Measurements from ENCODE around the gene OR2T3.
"Not testable (repeated sequence)": the region's sequence is repeated elsewhere in the genome, so short reads cannot be mapped to it uniquely, and the experiment has no call there.

DNA sequence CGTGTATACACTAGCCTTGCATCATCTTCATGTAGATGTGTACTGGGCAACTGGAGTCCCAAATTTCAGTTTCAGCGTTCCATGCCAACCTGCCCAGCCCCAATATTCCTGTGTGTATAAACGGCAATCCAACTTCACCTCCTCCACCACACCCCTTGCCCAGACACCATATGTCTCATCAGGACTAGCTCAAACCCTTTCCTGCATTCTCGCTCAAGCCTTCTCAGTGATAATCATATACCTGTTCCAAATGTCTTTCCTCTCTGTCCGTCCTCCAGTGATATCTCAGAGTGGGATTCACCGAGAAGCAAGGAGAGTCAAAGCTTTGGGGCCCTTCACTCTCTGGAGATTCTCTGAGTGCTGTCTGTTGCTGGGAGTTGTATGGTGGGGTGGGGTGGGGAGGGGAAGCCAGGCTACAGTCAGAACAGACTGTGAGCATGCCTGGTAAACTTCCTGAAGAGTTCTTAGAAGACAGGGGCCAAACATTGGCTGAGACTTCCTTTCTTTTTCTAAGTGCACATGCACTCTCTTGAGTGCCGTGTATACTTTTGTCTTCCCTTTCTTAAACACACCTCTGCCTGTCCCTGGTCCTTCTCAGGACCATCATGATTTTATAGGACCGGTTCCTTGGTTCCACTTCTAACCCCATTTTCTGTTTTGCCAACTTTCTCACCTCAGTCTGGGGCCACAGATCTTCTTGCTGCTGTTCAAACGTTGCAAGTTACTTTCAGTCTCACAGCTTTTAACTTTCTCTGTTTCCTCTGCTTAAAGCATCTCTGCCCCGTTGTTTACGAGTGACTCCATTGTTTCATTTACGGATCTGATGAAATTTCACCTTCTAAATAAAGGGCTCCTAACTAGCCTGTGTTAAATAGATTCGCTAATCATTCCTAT lies 8.8 kb downstream of the OR2T3 start:
- TF ChIP-seq CTCF, POLR2A (IDR thresholded peaks at IDR 0.05): not testable (repeated sequence)

Data from body of pancreas (tissue), 4 donors.